Measurements from ENCODE around the gene ABHD17A. TPM values are rescaled to one million over a fixed set of nuclear protein-coding genes. Genes with fewer than 3 reads are reported as not detected.

Gene ABHD17A
- total and polyA plus RNA-seq, 2 of the 8 experiments (the other 6 are each of a cell fraction or from before 2014, with no cell fraction given) = 41.2 to 87.4 TPM

DNA sequence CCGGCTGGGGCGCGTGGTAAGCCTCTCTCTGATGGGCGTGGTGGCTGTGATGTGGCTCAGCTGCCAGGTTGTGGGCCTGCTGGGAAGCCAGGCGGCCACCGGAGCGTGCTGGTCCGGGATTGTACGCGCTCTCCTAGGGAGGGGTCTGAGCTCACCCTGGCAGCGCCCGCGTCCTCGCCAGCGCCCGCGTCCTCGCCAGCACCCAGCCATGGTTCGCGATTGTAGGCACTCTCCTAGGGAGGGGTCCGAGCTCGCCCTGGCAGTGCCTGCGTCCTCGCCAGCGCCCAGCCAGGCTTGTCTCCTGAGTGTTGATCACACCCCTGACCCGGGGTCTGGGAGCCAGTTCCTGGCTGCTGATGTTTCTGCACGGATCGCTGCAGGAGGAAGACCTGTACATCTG, 33.7 kb upstream of the ABHD17A start (continued):
- TF ChIP-seq, protein P1, sequence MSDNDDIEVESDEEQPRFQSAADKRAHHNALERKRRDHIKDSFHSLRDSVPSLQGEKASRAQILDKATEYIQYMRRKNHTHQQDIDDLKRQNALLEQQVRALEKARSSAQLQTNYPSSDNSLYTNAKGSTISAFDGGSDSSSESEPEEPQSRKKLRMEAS (IDR thresholded peaks at IDR 0.05) = no peak
